ENCODE measurements around the gene ANGPTL2. TPM values are rescaled to one million over a fixed set of nuclear protein-coding genes. Genes with fewer than 3 reads are reported as not detected.

ANGPTL2 gene
- total RNA-seq, 4 donors from 2014 or later: 29.5 to 57.0 (median 41.3) TPM

GRCh38 chr9:127077644-127077946 is 44.8 kb downstream of the ANGPTL2 start:
- no peaks in the 10 kb centered on the region for H3K9me3 ChIP-seq
- peaks cover 27 to 36% (median 31%) of the 10 kb centered on the region in 4 donors for H3K4me1 ChIP-seq
- 82% methylated on average over 2 of the region's 2 CpGs for WGBS
- intact Hi-C loops (cut with DNase I): no loop called here
- no peak for DNase-seq (ENCODE audit: extremely low spot score)
- H3K27me3 ChIP-seq: no peaks in the 10 kb centered on the region
- no peak overlapping the region for H3K4me3 ChIP-seq
- H3K27ac ChIP-seq (replicated peaks in 1 of 4): peak overlapping the region in 3 of 4 donors; percentile 6 to 20 (median 7)
- H3K36me3 ChIP-seq: no peaks in the 10 kb centered on the region
- no peak for TF ChIP-seq POLR2AphosphoS5 (IDR thresholded peaks at IDR 0.05)
- no peak for TF ChIP-seq EP300 (IDR thresholded peaks at IDR 0.05)
- no peak for TF ChIP-seq POLR2A (IDR thresholded peaks at IDR 0.05; ENCODE audit: low read depth)
- no peak for TF ChIP-seq CTCF (IDR thresholded peaks at IDR 0.05)

- no peak overlapping the region for H3K4me3 ChIP-seq
- peak overlapping the region in 3 of 4 donors; percentile 7 to 20 (median 9) for H3K27ac ChIP-seq (replicated peaks in 1 of 4)
- intact Hi-C loops (cut with DNase I): no loop called here
- no peaks in the 10 kb centered on the region for H3K36me3 ChIP-seq
- H3K9me3 ChIP-seq: no peaks in the 10 kb centered on the region
- 85% methylated on average over 5 of the region's 5 CpGs for WGBS
- no peak for DNase-seq (ENCODE audit: extremely low spot score)
- no peak for TF ChIP-seq POLR2A (IDR thresholded peaks at IDR 0.05; ENCODE audit: low read depth)
- no peaks in the 10 kb centered on the region for H3K27me3 ChIP-seq
- peaks cover 27 to 36% (median 31%) of the 10 kb centered on the region in 4 donors for H3K4me1 ChIP-seq
Measured at GRCh38 chr9:127076860-127077643, 45.4 kb downstream of the ANGPTL2 start.

- Histone ChIP-seq H3K9me3 (no peaks in the 10 kb centered on the region), H3K27me3 (no peaks in the 10 kb centered on the region), H3K36me3 (no peaks in the 10 kb centered on the region), H3K4me3 (no peak overlapping the region), H3K27ac (replicated peaks in 1 of 4) (no peak overlapping the region), H3K4me1 (peaks cover 27 to 36% (median 31%) of the 10 kb centered on the region in 4 donors)
- intact Hi-C loops (cut with DNase I): no loop called here
- 62% methylated on average over 2 of the region's 2 CpGs for WGBS
- DNase-seq (ENCODE audit: extremely low spot score): no peak
- no peak for TF ChIP-seq POLR2A (IDR thresholded peaks at IDR 0.05; ENCODE audit: low read depth)
- no peak for TF ChIP-seq POLR2AphosphoS5 (IDR thresholded peaks at IDR 0.05)
- no peak for TF ChIP-seq CTCF (IDR thresholded peaks at IDR 0.05)
- TF ChIP-seq EP300 (IDR thresholded peaks at IDR 0.05): no peak
Measured at GRCh38 chr9:127075624-127076372, 46.6 kb downstream of the ANGPTL2 start.

- Histone ChIP-seq H3K27me3 (no peaks in the 10 kb centered on the region), H3K27ac (replicated peaks in 1 of 4) (no peak overlapping the region), H3K4me1 (peaks cover 27 to 36% (median 31%) of the 10 kb centered on the region in 4 donors), H3K9me3 (no peaks in the 10 kb centered on the region), H3K4me3 (no peak overlapping the region), H3K36me3 (peaks cover 0 to 6% (median 2%) of the 10 kb centered on the region in 4 donors)
- TF ChIP-seq EP300 (IDR thresholded peaks at IDR 0.05) (no peak), POLR2AphosphoS5 (IDR thresholded peaks at IDR 0.05) (peak in 1 of 2 donors; percentile 23)
- intact Hi-C loops (cut with DNase I): no loop called here
- DNase-seq (ENCODE audit: extremely low spot score): no peak
- 80% methylated on average over 4 of the region's 4 CpGs for WGBS
Measured at GRCh38 chr9:127074561-127075548, 47.6 kb downstream of the ANGPTL2 start.

- Histone ChIP-seq H3K9me3 (no peaks in the 10 kb centered on the region), H3K27ac (replicated peaks in 1 of 4) (no peak overlapping the region), H3K27me3 (no peaks in the 10 kb centered on the region), H3K4me1 (no peaks in the 10 kb centered on the region), H3K4me3 (no peak overlapping the region), H3K36me3 (peaks cover 0 to 9% (median 2%) of the 10 kb centered on the region in 4 donors)
- peak; percentile 72 for DNase-seq (ENCODE audit: extremely low spot score)
- intact Hi-C loops (cut with DNase I): no loop called here
- no peak for TF ChIP-seq CTCF (IDR thresholded peaks at IDR 0.05)
- TF ChIP-seq POLR2AphosphoS5 (IDR thresholded peaks at IDR 0.05): no peak
- TF ChIP-seq POLR2A (IDR thresholded peaks at IDR 0.05; ENCODE audit: low read depth): no peak
- TF ChIP-seq EP300 (IDR thresholded peaks at IDR 0.05): no peak
- WGBS: 92% methylated on average over 5 of the region's 5 CpGs
Measured at GRCh38 chr9:127067603-127068220, 54.7 kb downstream of the ANGPTL2 start.

All from esophagus muscularis mucosa (tissue), 4 donors.